H1 (cell line): ENCODE data around the gene RXRA.

ENCODE experiments used
- CEBPB ChIP-seq: IDR thresholded peaks from 2 replicates; pipeline ENCODE4 v1.6.1; 2012; ENCODE audit warnings: low read depth, low read length
- CTCF ChIP-seq, 3 experiments: IDR thresholded peaks; 1 replicate in 2 of 3; 2 replicates in 1 of 3; pipeline versions ENCODE4 v1.5.1 to v1.6.1; 2011; ENCODE audit warnings: low read length in 3 of 3, mild to moderate bottlenecking in 3 of 3, inconsistent platforms in 2 of 3, low read depth in 1 of 3, moderate library complexity in 1 of 3; ENCODE audit not compliant: insufficient read depth in 1 of 3; ENCODE audit errors: control extremely low read depth in 1 of 3
- EGR1 ChIP-seq: IDR thresholded peaks from 2 replicates; pipeline ENCODE4 v1.6.1; 2011; ENCODE audit warnings: low read depth, low read length, borderline replicate concordance
- HDAC2 ChIP-seq, 2 experiments: fragments of 300-600 bp in 1 of 2; sonication (generic) in 1 of 2; IDR thresholded peaks; 2 replicates each; pipeline ENCODE4 v1.6.1; 2011 to 2012; ENCODE audit warnings: low read depth in 2 of 2, low read length in 2 of 2, mild to moderate bottlenecking in 2 of 2, moderate library complexity in 2 of 2, borderline replicate concordance in 1 of 2, inconsistent platforms in 1 of 2
- YY1 ChIP-seq: IDR thresholded peaks from 2 replicates; pipeline ENCODE4 v1.6.1; 2011; ENCODE audit warnings: low read depth, mild to moderate bottlenecking, low read length
- TF ChIP-seq, protein P1 (sequence below): IDR thresholded peaks from 2 replicates; pipeline ENCODE4 v1.6.1; 2012; ENCODE audit warnings: low read length, inconsistent platforms
- TF ChIP-seq, protein P2 (sequence below): IDR thresholded peaks from 2 replicates; pipeline ENCODE4 v1.6.1; 2012; ENCODE audit warnings: inconsistent platforms

- no peak for TF ChIP-seq HDAC2 (IDR thresholded peaks at IDR 0.05; ENCODE audit: borderline replicate concordance in 1 of 2, low read depth in 2 of 2, low read length in 2 of 2)
- TF ChIP-seq, protein P1, sequence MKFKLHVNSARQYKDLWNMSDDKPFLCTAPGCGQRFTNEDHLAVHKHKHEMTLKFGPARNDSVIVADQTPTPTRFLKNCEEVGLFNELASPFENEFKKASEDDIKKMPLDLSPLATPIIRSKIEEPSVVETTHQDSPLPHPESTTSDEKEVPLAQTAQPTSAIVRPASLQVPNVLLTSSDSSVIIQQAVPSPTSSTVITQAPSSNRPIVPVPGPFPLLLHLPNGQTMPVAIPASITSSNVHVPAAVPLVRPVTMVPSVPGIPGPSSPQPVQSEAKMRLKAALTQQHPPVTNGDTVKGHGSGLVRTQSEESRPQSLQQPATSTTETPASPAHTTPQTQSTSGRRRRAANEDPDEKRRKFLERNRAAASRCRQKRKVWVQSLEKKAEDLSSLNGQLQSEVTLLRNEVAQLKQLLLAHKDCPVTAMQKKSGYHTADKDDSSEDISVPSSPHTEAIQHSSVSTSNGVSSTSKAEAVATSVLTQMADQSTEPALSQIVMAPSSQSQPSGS = no peak
- TF ChIP-seq EGR1 = no peak
- no peak for TF ChIP-seq YY1
- no peak for TF ChIP-seq CEBPB
- TF ChIP-seq CTCF (IDR thresholded peaks at IDR 0.05; ENCODE audit: control extremely low read depth in 1 of 3, insufficient read depth in 1 of 3, low read depth in 1 of 3, low read length in 3 of 3) = no peak
- TF ChIP-seq, protein P2, sequence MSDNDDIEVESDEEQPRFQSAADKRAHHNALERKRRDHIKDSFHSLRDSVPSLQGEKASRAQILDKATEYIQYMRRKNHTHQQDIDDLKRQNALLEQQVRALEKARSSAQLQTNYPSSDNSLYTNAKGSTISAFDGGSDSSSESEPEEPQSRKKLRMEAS = no peak
Observed at GRCh38 chr9:134455021-134455471, 128.8 kb downstream of the RXRA start.
